ENCODE results near the gene SCUBE1. TPM values are rescaled to one million over a fixed set of nuclear protein-coding genes. Genes with fewer than 3 reads are reported as not detected.

Gene SCUBE1
- total and polyA plus RNA-seq, 2 of the 8 experiments (the other 6 are each of a cell fraction or from before 2014, with no cell fraction given), result 2.3 to 4.9 TPM

- TF ChIP-seq CHD7 (IDR thresholded peaks at IDR 0.05; ENCODE audit: insufficient replicate concordance, low read length), result no peak
- no peak for TF ChIP-seq GABPA (IDR thresholded peaks at IDR 0.05; ENCODE audit: borderline replicate concordance, insufficient read depth, low read length)
- no peak for TF ChIP-seq ZNF274 (IDR thresholded peaks at IDR 0.05; ENCODE audit: borderline replicate concordance, extremely low read depth, low read length)
- TF ChIP-seq KDM1A (IDR thresholded peaks at IDR 0.05; ENCODE audit: borderline replicate concordance, low read length), result no peak
- TF ChIP-seq KDM4A (IDR thresholded peaks at IDR 0.05; ENCODE audit: low read depth, low read length, severe bottlenecking), result no peak
- no peak for TF ChIP-seq JUN (IDR thresholded peaks at IDR 0.05; ENCODE audit: low read depth, low read length)
- no peak for TF ChIP-seq TCF12 (IDR thresholded peaks at IDR 0.05; ENCODE audit: low read depth, low read length)
- TF ChIP-seq POLR2A (IDR thresholded peaks at IDR 0.05; ENCODE audit: control extremely low read depth in 1 of 2, low read depth in 2 of 2, low read length in 2 of 2), result no peak
Measured at GRCh38 chr22:43209523-43209890, 133.7 kb downstream of the SCUBE1 start (continued).
